Esophagus muscularis mucosa (tissue), 4 donors: ENCODE data around the gene DTYMK. TPM values are rescaled to one million over a fixed set of nuclear protein-coding genes. Genes with fewer than 3 reads are reported as not detected.
A peak's percentile ranks its signal among the peaks of the same experiment; 100 is the strongest.

Source experiments
- DNase-seq: peaks from one replicate; pipeline ENCODE4 v3.0.0-alpha.2; 2017; ENCODE audit errors: extremely low spot score
- H3K27ac ChIP-seq, 4 donors: fragments of 200-600 bp; sonication (generic); replicated peaks in 1 of 4; 1 replicate in 3 of 4; 2 replicates in 1 of 4; pipeline ENCODE4 v1.5.1; 2016 to 2019; ENCODE audit warnings: mild to moderate bottlenecking in 1 of 4
- H3K27me3 ChIP-seq, 4 donors: fragments of 200-600 bp; sonication (generic); one replicate each; pipeline versions ENCODE4 v1.5.1 to v1.6.0; 2016 to 2019
- H3K36me3 ChIP-seq, 4 donors: fragments of 200-600 bp; sonication (generic); one replicate each; pipeline ENCODE4 v1.5.1; 2016 to 2019
- H3K4me1 ChIP-seq, 4 donors: fragments of 200-600 bp; sonication (generic); one replicate each; pipeline ENCODE4 v1.5.1; 2016 to 2019
- H3K4me3 ChIP-seq, 4 donors: fragments of 200-600 bp; sonication (generic); 1 replicate in 2 of 4; 2 replicates in 2 of 4; pipeline ENCODE4 v1.5.1; 2016 to 2019; ENCODE audit warnings: mild to moderate bottlenecking in 4 of 4, moderate library complexity in 1 of 4
- H3K9me3 ChIP-seq, 4 donors: fragments of 200-600 bp; sonication (generic); 1 replicate in 3 of 4; 2 replicates in 1 of 4; pipeline ENCODE4 v1.5.1; 2016 to 2019
- EP300 ChIP-seq: sonication (generic); formaldehyde crosslinking; IDR thresholded peaks from one replicate; pipeline ENCODE4 v1.6.1; 2017; ENCODE audit warnings: antibody characterized with exemption
- POLR2A ChIP-seq: fragments of 450-650 bp; IDR thresholded peaks from one replicate; pipeline ENCODE4 v1.6.1; 2017; ENCODE audit warnings: antibody characterized with exemption, moderate library complexity, mild to moderate bottlenecking, low read depth
- POLR2AphosphoS5 ChIP-seq, 2 donors: sonication (generic); formaldehyde crosslinking; IDR thresholded peaks; one replicate each; pipeline ENCODE4 v1.6.1; 2017; ENCODE audit warnings: antibody characterized with exemption in 2 of 2
- WGBS: methylation state at CpG from one replicate; pipeline ENCODE4 v1.1.5; 2018; 5-methylcytosine and 5-hydroxymethylcytosine counted together
- intact Hi-C: fragments of 100-400 bp; cut with DNase I; formaldehyde crosslinking; loops from one replicate; pipeline ENCODE4 v1.15.1; 2023
- total RNA-seq, 4 donors: library from RNA; depleted of rRNA; stranded (reverse); fragments of >200 nt; gene quantifications; one replicate each; pipeline versions ENCODE4 v1.1.0 to v1.2.1, GENCODE V29; 2016
- TF ChIP-seq, protein P1 (sequence below), 3 experiments: fragments of 200-600 bp in 2 of 3; fragments of 450-650 bp in 1 of 3; sonication (generic) in 2 of 3; IDR thresholded peaks; one replicate each; pipeline ENCODE4 v1.5.1; 2017 to 2019; ENCODE audit warnings: antibody characterized with exemption in 3 of 3, mild to moderate bottlenecking in 2 of 3, moderate library complexity in 1 of 3

The DTYMK gene
- total RNA-seq, 4 donors from 2014 or later: 6.8 to 14.5 (median 10.6) TPM

DNA sequence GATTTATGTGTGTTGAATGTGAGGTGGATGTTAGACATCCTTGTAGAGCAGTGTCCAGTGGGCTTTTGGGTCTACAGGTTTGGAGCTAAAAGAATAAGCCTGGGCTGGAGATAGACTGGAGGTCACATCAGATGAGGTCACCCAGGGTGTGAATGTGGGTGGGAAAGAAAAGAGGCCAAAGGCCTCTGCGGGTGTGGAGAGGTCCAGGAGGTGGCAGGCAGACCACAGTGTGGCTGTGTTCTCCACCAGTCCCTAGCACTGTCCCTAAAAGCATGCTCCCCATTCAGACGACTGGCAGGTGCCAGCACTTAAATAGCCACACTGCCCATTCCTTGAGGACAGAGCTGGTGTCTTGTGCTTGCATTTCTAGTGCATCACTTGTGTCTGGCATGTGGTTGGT is 45.0 kb downstream of the DTYMK start:
- Histone ChIP-seq H3K4me1 (peaks cover 47 to 70% (median 57%) of the 10 kb centered on the region in 4 donors), H3K4me3 (no peak overlapping the region), H3K36me3 (peaks cover 0 to 10% (median 7%) of the 10 kb centered on the region in 4 donors), H3K27me3 (no peaks in the 10 kb centered on the region), H3K9me3 (no peaks in the 10 kb centered on the region), H3K27ac (peak overlapping the region in 2 of 4 donors; percentile 34 to 62)
- 48% methylated on average over 2 of the region's 2 CpGs for WGBS
- intact Hi-C loops: no loop called here
- DNase-seq: no peak
- TF ChIP-seq POLR2AphosphoS5 (IDR thresholded peaks at IDR 0.05) (no peak), EP300 (no peak), POLR2A (no peak)
- TF ChIP-seq, protein P1, sequence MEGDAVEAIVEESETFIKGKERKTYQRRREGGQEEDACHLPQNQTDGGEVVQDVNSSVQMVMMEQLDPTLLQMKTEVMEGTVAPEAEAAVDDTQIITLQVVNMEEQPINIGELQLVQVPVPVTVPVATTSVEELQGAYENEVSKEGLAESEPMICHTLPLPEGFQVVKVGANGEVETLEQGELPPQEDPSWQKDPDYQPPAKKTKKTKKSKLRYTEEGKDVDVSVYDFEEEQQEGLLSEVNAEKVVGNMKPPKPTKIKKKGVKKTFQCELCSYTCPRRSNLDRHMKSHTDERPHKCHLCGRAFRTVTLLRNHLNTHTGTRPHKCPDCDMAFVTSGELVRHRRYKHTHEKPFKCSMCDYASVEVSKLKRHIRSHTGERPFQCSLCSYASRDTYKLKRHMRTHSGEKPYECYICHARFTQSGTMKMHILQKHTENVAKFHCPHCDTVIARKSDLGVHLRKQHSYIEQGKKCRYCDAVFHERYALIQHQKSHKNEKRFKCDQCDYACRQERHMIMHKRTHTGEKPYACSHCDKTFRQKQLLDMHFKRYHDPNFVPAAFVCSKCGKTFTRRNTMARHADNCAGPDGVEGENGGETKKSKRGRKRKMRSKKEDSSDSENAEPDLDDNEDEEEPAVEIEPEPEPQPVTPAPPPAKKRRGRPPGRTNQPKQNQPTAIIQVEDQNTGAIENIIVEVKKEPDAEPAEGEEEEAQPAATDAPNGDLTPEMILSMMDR (IDR thresholded peaks at IDR 0.05): no peak

DNA sequence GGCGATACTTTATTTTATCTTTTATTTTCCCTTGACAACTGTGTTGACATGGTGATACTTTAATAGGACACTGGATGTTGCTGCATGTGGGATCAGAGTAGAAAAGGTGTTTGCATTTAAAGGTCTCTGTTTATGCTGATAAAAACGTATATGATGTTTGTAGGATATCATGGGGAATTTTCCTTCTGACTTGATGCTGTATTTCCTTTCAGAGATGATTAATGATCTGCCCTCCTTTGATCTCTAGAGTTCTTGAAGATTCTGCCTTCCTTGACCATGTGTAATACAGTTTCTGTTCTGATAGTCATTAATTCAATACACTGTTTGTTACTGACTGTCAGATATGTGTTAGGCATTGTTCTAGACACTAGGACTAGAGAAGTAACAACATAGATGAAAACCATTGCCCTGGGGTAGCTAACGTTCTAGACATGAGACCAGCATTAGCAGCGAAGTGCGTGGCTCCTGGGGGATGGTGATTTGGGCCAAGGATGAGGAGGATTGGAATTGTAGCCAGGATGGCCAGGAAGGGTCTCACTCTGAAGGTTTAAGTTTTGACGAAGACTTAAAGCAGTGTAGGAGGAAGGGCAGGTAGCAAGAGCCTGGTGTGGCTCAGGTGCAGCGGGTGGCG is 46.3 kb downstream of the DTYMK start:
- 83% methylated on average over 8 of the region's 8 CpGs for WGBS
- TF ChIP-seq POLR2A: no peak
- TF ChIP-seq, protein P1 (IDR thresholded peaks at IDR 0.05): no peak
- TF ChIP-seq POLR2AphosphoS5 (IDR thresholded peaks at IDR 0.05): no peak
- no peak for TF ChIP-seq EP300
- intact Hi-C loops: no loop called here
- no peaks in the 10 kb centered on the region for H3K27me3 ChIP-seq
- peaks cover 0 to 6% (median 5%) of the 10 kb centered on the region in 4 donors for H3K36me3 ChIP-seq
- no peak for DNase-seq
- peaks cover 44 to 68% (median 55%) of the 10 kb centered on the region in 4 donors for H3K4me1 ChIP-seq
- peak overlapping the region; percentile 32 to 66 (median 64) for H3K27ac ChIP-seq
- H3K9me3 ChIP-seq: no peaks in the 10 kb centered on the region
- no peak overlapping the region for H3K4me3 ChIP-seq

DNA sequence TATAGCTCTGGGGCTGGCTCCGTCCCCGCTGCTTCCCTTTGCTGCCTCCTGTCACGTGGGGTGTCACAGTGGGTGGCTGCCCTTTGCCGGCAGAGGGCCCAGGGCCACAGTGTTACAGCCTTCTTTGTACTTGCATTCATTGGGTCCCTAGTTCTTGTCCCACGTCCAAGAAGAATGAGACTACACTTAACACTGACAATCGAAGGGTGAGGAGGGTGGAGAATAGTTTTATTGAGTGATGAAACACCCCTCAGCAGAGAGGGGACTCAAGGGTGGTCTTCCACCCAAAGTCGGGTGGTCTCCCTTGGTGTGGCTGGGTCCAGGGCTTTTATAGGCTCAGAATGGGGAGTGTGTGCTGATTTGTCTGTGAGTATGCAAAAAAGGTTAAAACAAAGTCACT is 47.2 kb downstream of the DTYMK start:
- H3K4me1 ChIP-seq: peaks cover 47 to 71% (median 63%) of the 10 kb centered on the region in 4 donors
- H3K27ac ChIP-seq: no peak overlapping the region
- H3K36me3 ChIP-seq: peaks cover 0 to 7% (median 4%) of the 10 kb centered on the region in 4 donors
- H3K9me3 ChIP-seq: no peaks in the 10 kb centered on the region
- TF ChIP-seq POLR2AphosphoS5 (IDR thresholded peaks at IDR 0.05): no peak
- TF ChIP-seq, protein P1 (IDR thresholded peaks at IDR 0.05): no peak
- TF ChIP-seq EP300: no peak
- intact Hi-C loops: loop anchor here (5.0 kb wide), 1 partner anchor 43 kb away; no protein-coding TSS in a partner anchor
- no peak for DNase-seq
- 89% methylated on average over 6 of the region's 7 CpGs for WGBS
- H3K4me3 ChIP-seq: peak overlapping the region in 3 of 4 donors; percentile 89 to 99 (median 94)
- H3K27me3 ChIP-seq: no peaks in the 10 kb centered on the region

DNA sequence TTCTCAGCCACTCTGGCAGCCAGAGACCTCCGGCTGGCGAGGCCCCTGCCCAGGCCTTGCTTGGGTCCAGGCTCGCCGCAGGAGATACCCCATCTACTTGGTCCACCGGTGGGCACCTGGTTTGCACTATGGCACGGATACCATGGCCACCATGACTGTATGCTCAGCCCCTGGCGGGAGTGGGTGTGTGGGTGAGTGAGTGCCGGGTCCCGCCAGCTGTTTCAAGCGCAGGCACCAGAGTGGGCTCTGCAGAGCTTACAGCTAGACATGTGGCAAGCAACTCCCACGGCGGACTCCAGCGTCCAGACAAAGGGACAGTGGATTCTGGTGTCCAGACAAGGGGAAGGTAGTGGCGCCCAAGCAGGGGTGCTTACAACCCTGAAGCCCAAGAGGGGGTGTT is 47.7 kb downstream of the DTYMK start:
- Histone ChIP-seq H3K36me3 (peaks cover under 1 to 11% (median 5%) of the 10 kb centered on the region in 4 donors), H3K4me3 (peak overlapping the region; percentile 89 to 99 (median 94)), H3K9me3 (no peaks in the 10 kb centered on the region), H3K27me3 (no peaks in the 10 kb centered on the region), H3K27ac (no peak overlapping the region), H3K4me1 (peaks cover 47 to 75% (median 65%) of the 10 kb centered on the region in 4 donors)
- DNase-seq: no peak
- no peak for TF ChIP-seq POLR2A
- no peak for TF ChIP-seq POLR2AphosphoS5 (IDR thresholded peaks at IDR 0.05)
- no peak for TF ChIP-seq EP300
- TF ChIP-seq, protein P1 (IDR thresholded peaks at IDR 0.05): no peak
- WGBS: 92% methylated on average over 13 of the region's 14 CpGs
- intact Hi-C loops: loop anchor here (5.0 kb wide), 1 partner anchor 43 kb away; no protein-coding TSS in a partner anchor
